ENCODE data around the gene ZDHHC16.
"Not testable (repeated sequence)": the region's sequence is repeated elsewhere in the genome, so short reads cannot be mapped to it uniquely, and the experiment has no call there.

ZDHHC16 gene

DNA sequence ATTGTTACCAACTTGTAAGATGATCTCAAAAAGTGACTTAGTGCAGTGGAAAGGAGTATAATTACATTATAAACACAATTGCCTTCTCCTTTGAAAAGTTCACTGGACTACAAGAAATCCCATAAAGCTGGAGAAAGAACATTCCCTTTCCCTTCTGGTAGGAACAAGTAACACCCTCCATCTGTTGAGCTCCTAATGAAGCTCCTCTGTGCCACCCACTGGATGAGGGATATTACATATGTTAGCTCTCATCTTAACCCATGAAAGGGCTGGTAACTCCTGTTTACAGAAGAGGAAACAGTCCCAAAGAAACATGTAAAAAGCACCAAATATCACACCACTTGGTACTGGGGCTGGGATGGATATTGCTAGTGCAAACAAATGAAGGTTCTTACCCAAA is 11.9 kb upstream of the ZDHHC16 start:
- DNase-seq (ENCODE audit: insufficient read length, low spot score) = no peak
- no peak for FAIRE-seq

DNA sequence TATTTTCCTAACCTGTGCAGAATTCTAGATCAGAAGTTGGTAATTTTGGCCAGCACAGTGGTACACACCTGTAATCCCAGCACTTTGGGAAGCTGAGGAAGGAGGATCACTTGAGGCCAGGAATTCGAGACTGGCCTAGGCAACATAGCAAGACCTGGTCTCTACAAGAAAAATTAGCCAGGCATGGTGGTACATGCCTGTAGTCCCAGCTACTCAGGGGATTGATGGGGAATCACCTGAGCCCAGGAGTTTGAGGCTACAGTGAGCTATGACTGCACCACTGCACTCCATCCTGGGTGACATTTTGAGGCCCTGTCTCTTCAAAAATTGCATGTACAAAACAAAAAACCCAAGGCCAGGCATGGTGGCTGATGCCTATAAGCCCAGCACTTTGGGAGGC is 11.4 kb upstream of the ZDHHC16 start:
- DNase-seq (ENCODE audit: insufficient read length, low spot score) = no peak
- no peak for FAIRE-seq

DNA sequence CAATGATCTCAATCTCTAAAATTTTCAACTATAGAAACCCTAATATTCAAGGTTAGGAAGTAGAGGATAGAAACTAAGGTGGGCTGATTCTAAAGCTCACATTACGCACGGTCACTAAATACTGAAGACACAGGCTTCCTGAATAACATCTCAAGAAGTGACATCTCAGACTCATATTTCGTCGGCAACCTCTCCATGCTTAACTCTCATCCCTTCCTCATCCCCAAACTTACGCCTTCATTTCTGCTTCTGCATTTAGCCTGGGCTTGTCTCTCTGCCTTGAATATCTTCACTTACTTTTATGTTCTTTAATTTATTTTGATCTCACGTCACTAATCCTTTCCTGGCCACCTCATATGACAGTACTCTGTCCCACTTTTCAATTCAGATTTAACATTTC is 10.8 kb upstream of the ZDHHC16 start:
- DNase-seq (ENCODE audit: insufficient read length, low spot score) = no peak
- FAIRE-seq = no peak

DNA sequence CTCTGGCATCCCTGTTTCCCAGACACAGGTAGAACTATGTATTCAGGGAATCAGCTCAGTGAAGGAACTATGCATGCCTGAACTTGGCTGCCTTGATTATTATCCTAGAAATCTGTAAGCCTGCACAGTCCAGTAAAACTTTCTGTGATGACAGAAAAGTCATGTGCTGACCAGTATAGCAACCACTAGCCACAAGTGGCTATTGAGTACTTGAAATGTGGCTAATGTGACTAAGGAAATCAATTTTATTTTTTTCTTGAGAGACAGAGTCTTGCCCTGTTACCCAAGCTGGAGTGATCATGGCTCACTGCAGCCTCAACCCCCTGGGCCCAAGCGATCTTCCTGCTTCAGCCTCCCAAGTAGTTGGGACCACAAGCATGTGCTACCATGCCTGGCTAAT is 3.7 kb upstream of the ZDHHC16 start:
- FAIRE-seq = no peak
- DNase-seq (ENCODE audit: insufficient read length, low spot score) = no peak

DNA sequence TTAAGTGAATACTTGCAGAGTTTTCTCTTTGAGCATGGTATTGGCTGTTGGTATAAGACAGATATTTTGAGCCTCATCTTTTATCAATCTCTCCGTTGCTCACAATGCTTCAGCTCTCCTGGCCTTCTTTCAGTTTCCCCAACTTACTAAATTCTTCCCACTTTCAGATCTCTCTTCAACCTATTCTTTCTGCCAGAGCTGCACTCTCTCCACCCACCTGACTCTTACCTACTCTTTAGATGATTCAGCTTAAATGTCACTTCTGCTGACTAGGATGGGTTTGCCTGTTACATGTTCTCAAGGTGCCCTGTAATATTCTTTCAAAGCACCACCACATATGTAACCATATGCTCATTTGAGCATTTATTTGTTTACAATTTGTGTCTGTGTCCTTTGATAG is 1.8 kb upstream of the ZDHHC16 start:
- FAIRE-seq (no peak), DNase-seq (ENCODE audit: insufficient read length, low spot score) (no peak)

DNA sequence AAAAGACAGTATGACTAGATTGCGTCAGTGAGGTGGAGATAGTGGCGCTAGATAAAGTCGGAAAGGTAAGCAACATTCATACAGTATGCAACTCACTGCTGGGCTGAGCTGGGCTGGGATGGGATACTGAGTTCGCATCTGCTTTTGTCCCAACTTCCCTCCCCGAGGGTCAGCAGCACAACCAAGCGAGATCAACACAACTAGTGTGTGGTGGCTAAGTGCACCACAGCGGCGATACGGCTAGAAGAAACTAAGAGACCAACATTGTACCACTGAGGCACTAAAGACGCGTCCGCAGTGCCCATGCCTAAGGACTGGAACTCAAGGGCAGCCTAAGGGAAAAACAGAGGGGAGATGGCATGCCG is 636 bp upstream of the ZDHHC16 start:
- FAIRE-seq (peak; percentile 18), DNase-seq (ENCODE audit: insufficient read length, low spot score) (no peak)

DNA sequence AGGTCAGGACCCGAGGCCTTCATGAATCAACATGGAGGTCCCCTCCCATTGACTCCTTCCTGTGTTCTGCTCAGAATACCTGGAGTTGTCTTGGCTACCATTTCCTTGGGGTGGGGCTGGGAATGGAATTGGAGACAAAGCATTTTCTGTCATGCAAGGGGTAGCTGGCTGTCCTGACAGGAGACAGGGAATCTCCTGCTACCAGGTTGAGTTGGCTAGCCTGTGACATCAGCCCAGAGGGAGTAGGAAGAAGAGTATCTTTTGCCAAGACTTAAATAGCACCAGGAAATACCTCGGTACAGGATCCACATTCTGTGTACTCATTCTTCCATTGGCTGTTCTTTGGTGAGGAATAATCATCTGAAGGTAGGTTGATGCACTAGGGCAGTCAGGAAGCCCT is 4.9 kb downstream of the ZDHHC16 start:
- DNase-seq (ENCODE audit: insufficient read length, low spot score) (no peak), FAIRE-seq (no peak)

DNA sequence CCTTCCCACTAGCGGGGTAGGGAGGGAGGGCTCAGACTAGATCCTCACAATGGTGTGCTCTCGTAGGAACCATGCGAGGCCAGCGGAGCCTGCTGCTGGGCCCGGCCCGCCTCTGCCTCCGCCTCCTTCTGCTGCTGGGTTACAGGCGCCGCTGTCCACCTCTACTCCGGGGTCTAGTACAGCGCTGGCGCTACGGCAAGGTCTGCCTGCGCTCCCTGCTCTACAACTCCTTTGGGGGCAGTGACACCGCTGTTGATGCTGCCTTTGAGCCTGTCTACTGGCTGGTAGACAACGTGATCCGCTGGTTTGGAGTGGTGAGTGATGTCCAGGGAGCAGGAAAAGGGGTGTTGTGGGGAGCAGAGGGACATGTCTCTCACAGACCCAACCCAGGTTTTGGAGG is 5.6 kb downstream of the ZDHHC16 start:
- DNase-seq (ENCODE audit: insufficient read length, low spot score) = no peak
- no peak for FAIRE-seq

DNA sequence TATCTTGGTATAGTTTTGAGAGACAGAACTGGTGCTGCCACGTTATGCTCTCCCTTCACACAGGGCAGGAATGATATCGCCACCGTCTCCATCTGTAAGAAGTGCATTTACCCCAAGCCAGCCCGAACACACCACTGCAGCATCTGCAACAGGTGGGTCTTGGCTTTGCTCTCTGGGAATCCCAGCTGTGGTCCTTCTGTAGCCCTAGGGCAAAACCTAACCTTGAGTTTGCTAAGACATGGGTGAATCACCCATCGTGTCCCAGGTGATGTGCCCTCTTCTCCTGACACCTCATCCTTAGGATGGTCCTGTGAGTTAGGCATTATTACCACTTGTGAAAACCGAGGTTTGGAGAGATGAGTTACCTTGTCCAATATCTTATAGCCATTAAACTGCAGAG is 6.4 kb downstream of the ZDHHC16 start:
- FAIRE-seq (no peak), DNase-seq (ENCODE audit: insufficient read length, low spot score) (no peak)

DNA sequence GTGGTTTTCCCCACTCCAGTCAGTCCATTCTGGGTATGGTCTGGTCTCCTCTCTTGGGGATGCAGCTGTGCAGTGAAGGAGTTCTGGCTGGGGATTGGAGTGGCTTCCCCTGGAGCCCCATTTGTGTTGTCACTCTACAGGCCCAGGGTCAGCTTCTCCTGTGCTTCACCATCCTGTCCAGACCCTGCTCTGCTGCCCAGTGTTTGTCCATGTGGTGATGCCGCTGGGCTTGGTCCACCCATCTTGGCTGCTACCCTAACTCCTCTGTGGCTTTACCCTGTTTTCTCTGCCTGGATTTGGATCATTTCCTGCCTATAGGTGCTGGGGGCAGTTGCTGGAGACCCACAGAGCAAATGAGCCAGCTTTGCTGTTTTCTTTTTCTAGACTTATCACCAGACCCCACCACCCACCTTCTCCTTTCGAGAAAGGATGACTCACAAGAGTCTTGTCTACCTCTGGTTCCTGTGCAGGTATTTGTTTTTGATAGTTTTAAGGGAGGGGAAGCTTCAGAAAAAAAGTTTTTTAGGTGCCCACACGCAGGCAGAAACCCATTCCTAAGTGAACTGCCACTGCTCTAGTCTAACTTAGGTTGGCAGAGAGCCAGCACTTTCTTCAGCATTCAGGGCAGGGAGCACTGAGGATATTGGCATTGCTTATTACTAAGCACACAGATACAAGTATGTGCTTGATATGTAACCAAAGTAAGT is 8.5 kb downstream of the ZDHHC16 start:
- no peak for DNase-seq (ENCODE audit: insufficient read length, low spot score)
- no peak for FAIRE-seq

DNA sequence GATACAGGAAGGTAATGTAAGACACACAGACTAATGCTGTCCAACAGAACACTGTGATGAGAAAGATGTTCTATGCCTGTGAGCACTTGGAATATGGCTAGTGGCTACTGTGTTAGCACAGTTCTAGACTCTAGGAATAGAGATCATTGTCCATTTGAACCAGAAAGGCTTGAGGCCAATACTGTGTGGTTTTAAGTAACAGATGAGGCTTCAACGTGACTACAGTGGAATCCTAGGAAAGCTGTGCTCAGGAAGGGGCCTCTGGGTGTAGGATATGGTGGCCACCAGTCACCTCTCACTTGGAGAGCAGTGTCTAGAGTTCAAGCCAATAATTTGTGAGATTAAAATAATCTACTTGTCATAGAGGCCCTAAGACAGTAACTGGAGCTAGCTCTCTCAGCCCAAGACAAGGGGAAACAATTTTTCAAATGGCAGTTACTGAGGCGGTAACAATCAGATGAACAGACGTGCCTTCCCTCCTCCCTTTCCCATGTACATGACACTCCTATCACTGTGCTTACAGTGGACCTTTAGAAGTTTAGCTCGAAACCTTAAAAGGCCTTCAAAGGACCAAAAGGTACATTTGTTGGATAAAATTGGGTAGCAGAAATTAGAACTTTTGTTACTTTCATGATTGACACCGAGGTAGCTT is 10.2 kb downstream of the ZDHHC16 start:
- DNase-seq (ENCODE audit: insufficient read length, low spot score) (no peak), FAIRE-seq (no peak)

DNA sequence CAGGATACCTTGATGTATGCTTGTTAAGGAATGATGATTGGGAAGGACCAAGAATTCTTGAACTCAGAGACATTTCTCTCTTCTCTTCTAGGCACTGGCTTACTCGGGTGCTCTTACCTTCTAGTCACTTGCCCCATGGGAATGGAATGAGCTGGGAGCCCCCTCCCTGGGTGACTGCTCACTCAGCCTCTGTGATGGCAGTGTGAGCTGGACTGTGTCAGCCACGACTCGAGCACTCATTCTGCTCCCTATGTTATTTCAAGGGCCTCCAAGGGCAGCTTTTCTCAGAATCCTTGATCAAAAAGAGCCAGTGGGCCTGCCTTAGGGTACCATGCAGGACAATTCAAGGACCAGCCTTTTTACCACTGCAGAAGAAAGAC is 10.7 kb downstream of the ZDHHC16 start:
- DNase-seq (ENCODE audit: insufficient read length, low spot score) = no peak
- FAIRE-seq = no peak

DNA sequence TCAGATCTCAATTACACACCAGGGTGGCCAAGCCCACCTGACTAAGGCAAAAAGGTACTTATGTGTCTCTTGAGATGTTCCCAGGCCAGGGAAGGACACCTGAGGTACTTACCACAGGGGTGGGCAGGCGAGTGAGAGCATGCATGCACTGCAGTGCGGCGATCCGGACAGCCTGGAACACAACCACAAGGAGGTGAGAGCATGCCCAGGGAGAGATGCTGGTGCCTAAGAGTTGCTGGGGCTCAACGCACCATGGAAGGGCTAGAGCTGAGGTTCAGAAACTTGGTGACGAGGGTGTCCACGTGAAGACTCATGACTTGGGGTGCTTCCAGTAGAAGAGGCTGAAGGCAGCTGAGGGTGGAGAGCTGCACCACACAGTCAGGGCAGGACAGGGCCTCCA is 13.1 kb downstream of the ZDHHC16 start:
- DNase-seq (ENCODE audit: insufficient read length, low spot score) (no peak), FAIRE-seq (no peak)

DNA sequence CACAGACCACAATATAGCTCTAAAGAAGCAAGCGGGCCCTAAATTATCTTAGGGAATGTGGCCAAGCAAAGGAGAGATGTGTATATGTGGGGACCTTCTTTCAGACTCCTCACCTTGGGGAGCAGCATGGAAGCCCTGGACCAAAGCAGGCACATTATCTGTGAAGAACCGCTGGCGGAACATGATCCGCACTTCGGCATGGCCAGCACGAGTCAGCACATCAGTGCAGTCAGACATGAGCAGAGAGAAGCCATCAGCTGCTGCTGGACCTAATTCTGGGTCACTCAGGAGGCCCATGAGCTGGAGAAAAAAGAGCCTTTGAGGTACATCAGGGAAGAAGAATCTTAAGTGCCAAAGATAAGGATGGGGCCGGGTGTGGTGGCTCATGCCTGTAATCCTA is 14.0 kb downstream of the ZDHHC16 start:
- DNase-seq (ENCODE audit: insufficient read length, low spot score) = no peak
- FAIRE-seq = no peak

DNA sequence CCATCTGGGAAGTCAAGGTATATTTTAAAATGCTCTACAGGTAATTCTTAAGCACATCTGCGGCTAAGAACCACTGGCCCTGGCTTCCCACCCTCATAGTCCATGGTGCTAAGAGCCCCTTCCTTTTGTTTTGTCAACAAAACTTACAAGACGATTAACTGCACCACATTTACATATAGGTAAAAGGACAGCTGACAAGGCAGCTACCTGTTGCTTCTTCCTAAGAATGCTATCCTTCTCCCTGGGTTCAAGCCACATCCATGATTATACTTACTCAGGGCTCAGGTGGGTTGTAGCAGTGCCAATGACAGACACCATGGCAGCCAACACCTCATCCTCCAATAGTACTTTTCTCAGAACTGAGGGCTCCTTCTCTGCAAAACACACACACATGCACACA is 16.3 kb downstream of the ZDHHC16 start:
- DNase-seq (ENCODE audit: insufficient read length, low spot score) (no peak), FAIRE-seq (no peak)

DNA sequence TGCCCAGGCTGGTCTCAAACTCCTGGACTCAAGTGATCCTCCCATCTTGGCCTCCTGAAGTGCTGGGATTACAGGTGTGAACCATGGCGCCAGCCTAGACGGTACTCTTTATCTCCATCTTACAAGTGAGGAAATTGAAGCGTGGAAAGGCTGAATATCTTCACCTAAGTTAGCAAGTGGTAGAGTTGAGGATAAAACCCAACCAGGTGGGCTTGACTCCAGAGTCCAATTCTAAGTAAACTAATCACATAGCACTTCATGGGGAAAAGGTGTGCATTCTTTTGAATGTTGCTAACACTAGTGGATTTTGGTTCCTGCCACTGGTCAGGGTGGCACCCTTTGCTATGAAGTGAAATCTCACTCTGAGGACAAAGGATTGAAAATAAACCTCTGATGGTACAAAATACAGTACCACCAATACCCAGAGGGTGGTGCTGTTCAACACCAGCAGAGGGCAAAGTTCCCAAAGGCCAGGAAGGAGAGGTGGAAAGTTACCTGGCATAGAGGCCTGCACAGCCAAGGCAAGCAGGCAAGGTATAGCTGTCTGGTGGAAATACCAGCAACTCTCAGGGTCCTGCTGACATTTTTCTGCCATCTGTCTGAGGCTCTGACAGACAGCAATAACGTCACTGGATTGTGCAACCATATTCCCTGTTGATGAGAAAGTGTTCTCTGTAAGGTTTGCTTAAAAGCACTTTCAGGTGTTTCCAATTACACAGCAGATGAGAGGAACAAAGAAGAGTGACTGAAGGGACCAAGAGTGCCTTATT is 17.6 kb downstream of the ZDHHC16 start:
- FAIRE-seq (peak; percentile 84), DNase-seq (ENCODE audit: insufficient read length, low spot score) (peak; percentile 33)

DNA sequence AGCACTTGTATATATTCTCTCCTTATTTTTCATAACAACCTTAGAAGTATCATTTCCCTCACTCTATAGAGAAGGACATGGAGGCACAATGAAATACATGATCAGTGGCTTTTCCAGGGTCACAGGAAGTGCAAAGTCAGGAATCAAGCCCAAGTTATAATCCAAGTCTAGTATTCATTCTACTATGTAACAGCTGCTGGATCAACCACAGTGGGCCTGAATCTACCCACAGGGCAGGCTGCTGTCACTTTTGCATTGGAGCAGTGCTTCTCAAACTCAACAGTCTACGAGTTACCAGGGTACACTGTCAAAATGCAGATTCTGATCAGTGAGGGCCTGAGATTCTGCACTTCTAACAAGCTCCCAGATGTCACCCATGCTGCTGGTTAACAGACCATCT is 18.3 kb downstream of the ZDHHC16 start:
- FAIRE-seq = no peak
- DNase-seq (ENCODE audit: insufficient read length, low spot score) = no peak

DNA sequence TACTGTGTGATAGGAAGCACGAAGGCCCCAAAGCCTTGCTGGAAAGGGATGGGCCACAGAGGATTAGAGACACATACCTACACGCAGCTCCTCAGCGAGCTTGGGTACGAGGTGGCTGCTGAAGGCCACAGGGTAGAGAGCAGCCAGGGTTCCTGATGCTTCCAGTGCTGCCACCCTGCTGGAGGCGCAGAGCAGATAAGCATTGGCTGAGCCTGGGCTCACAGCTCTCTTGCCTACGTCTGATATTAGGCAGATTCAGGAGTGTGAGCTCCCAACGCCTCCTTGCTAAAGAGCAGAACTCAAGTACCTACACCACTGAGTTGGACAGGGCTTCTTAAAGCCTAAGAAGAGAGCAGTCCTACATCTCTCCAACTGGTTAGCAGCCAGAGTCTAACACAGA is 20.0 kb downstream of the ZDHHC16 start:
- no peak for DNase-seq (ENCODE audit: insufficient read length, low spot score)
- no peak for FAIRE-seq

DNA sequence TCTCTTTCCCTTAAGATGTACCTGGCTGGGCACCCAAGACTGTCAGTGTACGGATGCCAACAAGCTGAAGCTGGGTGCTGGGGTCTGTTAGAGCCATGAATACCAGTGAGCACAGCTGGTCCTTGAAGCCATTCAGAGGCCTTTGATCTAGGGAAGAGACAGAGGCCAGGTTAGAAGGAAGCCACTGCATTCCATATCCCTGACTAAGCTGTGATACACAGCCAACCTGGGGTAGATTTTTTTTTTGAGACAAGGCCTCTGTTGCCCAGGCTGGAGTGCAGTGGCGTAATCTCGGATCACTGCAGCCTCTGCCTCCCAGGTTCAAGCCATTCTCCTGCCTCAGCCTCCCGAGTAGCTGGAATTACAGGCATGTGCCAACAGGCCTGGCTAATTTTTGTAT is 20.8 kb downstream of the ZDHHC16 start:
- FAIRE-seq = no peak

DNA sequence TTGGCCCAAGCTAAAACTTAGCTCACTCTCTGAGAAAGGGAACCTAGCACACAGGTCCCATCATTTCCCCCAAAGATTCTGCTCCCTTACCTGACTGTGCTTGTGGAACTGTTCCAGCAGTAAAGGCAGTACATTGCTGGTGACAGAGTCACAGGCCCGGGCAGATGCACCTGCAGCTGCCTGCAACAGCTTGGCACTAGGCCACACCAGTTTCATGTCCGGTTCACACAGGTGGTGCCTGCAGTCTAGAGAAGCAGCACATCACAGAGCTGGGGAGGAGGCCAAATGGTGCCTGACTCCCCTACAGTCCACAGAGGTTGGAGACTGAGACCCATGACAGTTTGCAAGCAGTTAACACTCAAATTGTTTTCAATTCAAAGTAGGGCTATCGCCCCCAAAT is 22.2 kb downstream of the ZDHHC16 start:
- DNase-seq (ENCODE audit: insufficient read length, low spot score) = no peak

More for the DNA sequence above, 20.8 kb downstream of the ZDHHC16 start:
- DNase-seq (ENCODE audit: insufficient read length, low spot score) = no peak

DNA sequence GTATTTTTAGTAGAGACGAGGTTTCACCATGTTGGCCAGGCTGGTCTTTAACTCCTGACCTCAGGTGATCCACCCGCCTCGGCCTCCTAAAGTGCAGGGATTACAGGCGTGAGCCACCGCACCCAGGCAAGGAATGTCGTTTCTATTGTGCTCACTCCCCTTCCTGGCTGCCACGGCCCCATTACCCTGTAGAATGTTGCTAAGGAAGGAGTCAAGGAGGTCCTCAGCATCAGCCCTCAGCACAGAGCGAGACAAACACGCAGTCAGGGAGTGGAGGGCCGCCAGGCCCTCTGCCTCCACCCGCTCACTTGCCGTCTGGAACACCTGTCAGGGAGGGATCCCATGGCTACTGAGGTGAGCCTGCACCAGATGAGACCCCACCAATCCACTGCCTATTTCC is 22.8 kb downstream of the ZDHHC16 start:
- DNase-seq (ENCODE audit: insufficient read length, low spot score); FAIRE-seq: not testable (repeated sequence)

More for the DNA sequence above, 22.2 kb downstream of the ZDHHC16 start:
- FAIRE-seq = no peak

DNA sequence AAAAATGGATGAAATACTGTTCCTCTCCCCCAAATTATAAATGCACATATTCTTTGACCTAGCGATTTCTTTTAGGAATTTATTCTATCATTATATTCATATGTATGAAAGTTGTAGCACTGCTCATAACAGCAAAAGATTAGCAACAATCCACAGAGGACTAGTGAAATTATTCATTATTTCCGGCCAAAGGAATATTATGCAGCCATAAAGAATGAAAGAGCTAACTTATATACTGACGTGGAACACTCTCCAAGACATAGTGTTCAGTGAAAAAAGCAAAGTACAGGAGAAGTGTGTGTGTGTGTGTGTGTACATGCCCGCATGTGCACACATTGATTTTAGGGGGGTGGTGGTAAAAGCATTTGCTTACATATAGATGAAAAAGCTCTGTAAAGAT is 28.9 kb downstream of the ZDHHC16 start:
- FAIRE-seq (no peak), DNase-seq (ENCODE audit: insufficient read length, low spot score) (no peak)
